ENCODE results near the gene TRAPPC6A. TPM values are rescaled to one million over a fixed set of nuclear protein-coding genes. Genes with fewer than 3 reads are reported as not detected.
A peak's percentile ranks its signal among the peaks of the same experiment; 100 is the strongest.

The TRAPPC6A gene
- total RNA-seq, 1 experiment from 2014 or later: 59.9 TPM

- no peak overlapping the region for H3K23ac ChIP-seq (ENCODE audit: insufficient read length, low read depth, low read length)
- H3T11ph ChIP-seq (ENCODE audit: low read length): no peak overlapping the region
- no peaks in the 10 kb centered on the region for H3K23me2 ChIP-seq (ENCODE audit: insufficient read length, low read depth, low read length, poor library complexity, severe bottlenecking)
- no peak overlapping the region for H3K4me2 ChIP-seq (ENCODE audit: insufficient read depth, insufficient read length, low read length)
- no peaks in the 10 kb centered on the region for H3K9me3 Mint-ChIP-seq
- H2BK12ac ChIP-seq (ENCODE audit: insufficient read length, low read depth, low read length): no peak overlapping the region
- no peak overlapping the region for H2AFZ ChIP-seq (ENCODE audit: low read length)
- H3K14ac ChIP-seq (ENCODE audit: insufficient read depth, low read length): no peak overlapping the region; the same call in 1 of the 2 replicates
- no peak overlapping the region for H3K9ac ChIP-seq (ENCODE audit: extremely low read depth, insufficient read length, low read length)
- H3K79me1 ChIP-seq (ENCODE audit: insufficient read depth, low read depth, low read length, poor library complexity, severe bottlenecking): no peaks in the 10 kb centered on the region
- no peaks in the 10 kb centered on the region for H3K9me3 ChIP-seq (ENCODE audit: control insufficient read depth, low read depth, low read length)
- no peaks in the 10 kb centered on the region for H3K27me3 ChIP-seq (ENCODE audit: insufficient read depth, low read length)
- H2AK5ac ChIP-seq (ENCODE audit: insufficient read length, low read length): no peak overlapping the region
- H3K4me1 Mint-ChIP-seq: peaks cover 23 to 24% of the 10 kb centered on the region in 2 experiments
- H2BK20ac ChIP-seq (ENCODE audit: low read depth, low read length, poor library complexity, severe bottlenecking): no peak overlapping the region
- DNase-seq: no peak
- H4K8ac ChIP-seq (replicated peaks; ENCODE audit: insufficient read length, low read depth, low read length): no peak overlapping the region
- no peak overlapping the region for H3K18ac ChIP-seq (ENCODE audit: insufficient read length, low read depth, low read length)
- no peaks in the 10 kb centered on the region for H3K79me2 ChIP-seq (ENCODE audit: insufficient read depth, low read length)
- H3K27me3 Mint-ChIP-seq (ENCODE audit: low read depth): no peaks in the 10 kb centered on the region
- H4K91ac ChIP-seq (ENCODE audit: insufficient read length, low read depth, low read length): no peak overlapping the region
- H3K4me3 Mint-ChIP-seq: no peak overlapping the region
- no peak overlapping the region for H2BK5ac ChIP-seq (ENCODE audit: insufficient read length, low read length)
- peaks cover 10 to 27% (median 25%) of the 10 kb centered on the region in 3 experiments; a peak in 6 of 7 replicates for H3K36me3 Mint-ChIP-seq (ENCODE audit: insufficient read depth in 1 of 3, low read depth in 3 of 3)
- H3K56ac ChIP-seq (ENCODE audit: insufficient read length, low read depth, low read length): no peak overlapping the region
- no peaks in the 10 kb centered on the region for H3K4me1 ChIP-seq (ENCODE audit: insufficient read depth, low read length)
- no peak overlapping the region for H2BK15ac ChIP-seq (ENCODE audit: low read depth, low read length)
- H4K20me1 ChIP-seq (ENCODE audit: control insufficient read depth, insufficient read depth, insufficient read length): no peaks in the 10 kb centered on the region
- H3K27ac Mint-ChIP-seq: peak overlapping the region in 1 of 3 experiments; percentile 90; a peak in 1 of 7 replicates
- no peak for TF ChIP-seq CTCF (conservative IDR thresholded peaks at IDR 0.05)
- no peak overlapping the region for H4K5ac ChIP-seq (ENCODE audit: insufficient read length, low read depth, low read length)
- WGBS (ENCODE audit: extremely low coverage, insufficient read length, low lambda C conversion rate): no CpG with 5 or more reads among the region's 8 CpGs
- H2BK120ac ChIP-seq (ENCODE audit: low read depth, low read length, poor library complexity, severe bottlenecking): no peak overlapping the region
- H3K4ac ChIP-seq (ENCODE audit: low read depth, low read length): no peak overlapping the region
- H3K27ac ChIP-seq (ENCODE audit: insufficient read length, low read depth, low read length): no peak overlapping the region
Measured at GRCh38 chr19:45140144-45140503, 37.9 kb downstream of the TRAPPC6A start.

All from H9 (cell line).